GM19238 (cell line): Measurements from ENCODE around the gene HS3ST6.
"Not testable (repeated sequence)": the region's sequence is repeated elsewhere in the genome, so short reads cannot be mapped to it uniquely, and the experiment has no call there.

Experiments
- DNase-seq: peaks from one replicate; pipeline ENCODE4 v3.0.0; 2011; ENCODE audit warnings: low spot score; ENCODE audit not compliant: insufficient read length

Gene HS3ST6

DNA sequence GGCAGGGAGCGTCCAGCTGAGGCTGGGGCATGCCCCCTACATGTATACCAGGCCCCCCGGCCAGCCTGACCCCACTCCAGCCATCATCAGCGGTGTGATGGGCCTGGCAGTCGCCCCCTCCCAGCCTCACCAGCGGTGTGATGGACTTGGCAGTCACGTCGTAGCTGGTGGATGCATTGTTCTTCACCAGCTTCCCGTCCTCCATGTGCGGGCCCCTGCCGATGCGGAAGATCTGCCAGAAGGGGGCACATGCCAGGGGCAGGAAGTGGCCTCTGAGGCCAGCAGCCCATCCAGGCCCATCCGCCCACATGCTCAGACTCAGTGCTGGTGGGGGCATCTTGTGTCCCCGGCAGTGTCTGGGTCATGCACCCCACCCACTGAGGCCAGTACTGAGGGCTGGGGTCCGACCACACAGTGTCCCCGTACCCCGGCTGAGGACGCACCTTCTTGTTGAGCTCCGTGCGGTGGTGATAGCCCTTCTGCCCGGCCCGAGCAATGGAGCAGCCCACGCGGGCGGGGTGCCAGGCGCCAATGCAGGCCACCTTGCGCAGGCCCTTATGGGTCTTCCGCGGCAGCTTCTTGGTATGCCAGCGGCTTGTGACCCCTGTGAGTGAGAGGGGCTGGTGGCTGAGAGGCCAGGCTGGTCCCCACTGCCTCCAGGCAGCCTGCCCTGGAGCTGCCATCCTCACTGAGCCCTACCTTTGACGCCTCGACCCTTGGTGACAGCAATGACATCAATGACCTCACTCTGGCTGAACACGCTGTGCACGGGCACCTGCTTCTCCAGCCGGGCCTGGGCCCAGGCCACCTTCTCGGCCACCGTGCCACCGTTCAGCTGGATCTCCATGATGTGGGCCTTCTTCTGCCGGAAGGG, 28.5 kb upstream of the HS3ST6 start:
- no peak for DNase-seq

- DNase-seq, result no peak
Observed at GRCh38 chr16:1945559-1946391, 27.6 kb upstream of the HS3ST6 start.

- no peak for DNase-seq
Observed at GRCh38 chr16:1944612-1945199, 26.5 kb upstream of the HS3ST6 start.

DNA sequence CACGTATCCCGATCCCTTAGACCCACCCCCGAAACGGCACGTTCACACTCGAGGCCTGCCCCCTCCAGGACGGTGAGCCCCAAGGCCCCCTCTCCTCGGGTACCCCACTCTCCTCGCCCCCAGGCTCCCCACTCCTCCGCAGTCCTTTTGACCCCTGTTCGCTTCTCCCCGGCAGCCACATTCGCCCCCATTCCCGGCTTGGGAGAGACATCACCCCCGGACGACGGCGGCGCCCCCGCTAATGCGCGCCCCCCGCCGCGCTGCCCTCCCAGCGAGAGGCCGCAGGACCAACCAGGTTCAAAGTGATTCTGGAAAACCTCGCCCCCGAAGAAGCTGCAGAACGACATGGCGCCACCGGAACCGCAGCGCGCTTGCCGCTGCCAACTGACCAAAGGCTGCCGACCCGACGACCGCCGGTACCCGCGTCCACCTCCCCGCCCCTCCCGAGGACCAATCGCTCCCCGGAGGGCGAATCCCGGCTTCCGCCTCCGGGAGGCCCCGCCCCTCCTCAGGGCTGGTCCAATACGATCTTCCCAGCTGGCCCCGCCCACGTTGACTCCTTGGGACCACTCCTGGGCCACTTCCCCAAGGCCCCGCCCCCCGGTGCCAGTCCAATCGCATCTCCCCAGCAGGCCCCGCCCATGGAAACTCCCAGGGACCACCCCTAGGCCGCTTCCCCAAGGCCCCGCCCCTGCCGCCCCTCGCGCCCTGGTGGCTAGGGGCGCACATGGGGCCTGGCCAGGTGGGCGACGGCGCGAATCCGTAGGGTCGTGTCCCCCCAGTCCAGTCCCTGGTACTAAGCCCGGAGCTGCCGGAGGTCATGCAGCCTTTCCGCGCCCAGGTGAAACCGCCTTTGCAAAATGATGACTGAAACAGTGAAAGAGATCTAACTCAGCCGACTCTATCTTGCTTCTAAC, 24.9 kb upstream of the HS3ST6 start, which contains the start of gene MSRB1:
Gene MSRB1, minus strand, starts transcription at position 390 of the 917 bp plus-strand sequence. Its CDS starts 43 bp downstream, at position 347.
- peak; percentile 100 for DNase-seq

DNA sequence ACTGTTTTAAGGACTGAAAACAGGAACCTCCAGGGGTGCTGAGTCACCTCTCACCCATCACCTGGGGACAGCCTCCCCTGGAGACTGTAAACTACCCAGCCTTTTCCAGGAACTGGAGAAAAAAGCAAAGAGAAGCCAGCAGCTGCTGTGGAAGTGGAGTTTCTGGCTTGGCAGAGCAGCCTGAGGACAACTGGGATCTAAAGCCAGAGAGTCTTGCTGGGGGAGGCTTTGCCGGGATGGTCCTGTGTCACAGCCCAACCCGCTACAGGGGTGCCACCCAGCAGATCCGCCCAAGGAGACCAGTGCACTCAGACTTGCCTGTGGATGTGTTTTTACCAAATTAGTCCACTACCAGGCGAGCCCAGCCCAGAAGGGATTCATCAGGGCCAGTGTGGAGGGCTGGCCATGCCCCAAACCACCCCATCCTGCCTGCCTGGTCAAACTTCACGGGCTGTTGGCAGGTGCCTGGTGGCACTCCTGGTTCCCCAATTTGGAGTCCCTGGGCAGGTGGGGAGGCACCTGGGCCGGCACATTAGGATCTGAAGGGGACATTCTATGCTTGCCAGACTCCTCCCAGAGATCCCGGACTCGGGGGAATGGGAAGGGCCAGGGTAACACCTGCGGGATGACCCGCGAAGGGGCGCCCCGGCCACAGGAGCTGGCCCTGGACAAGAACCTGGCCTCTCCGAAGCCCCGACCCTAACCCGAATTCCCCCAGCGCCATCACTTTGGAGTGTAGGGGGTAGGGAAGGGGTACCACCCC, 24.0 kb upstream of the HS3ST6 start:
- DNase-seq, result no peak

GRCh38 chr16:1941162-1942046, 23.2 kb upstream of the HS3ST6 start:
- no peak for DNase-seq

DNA sequence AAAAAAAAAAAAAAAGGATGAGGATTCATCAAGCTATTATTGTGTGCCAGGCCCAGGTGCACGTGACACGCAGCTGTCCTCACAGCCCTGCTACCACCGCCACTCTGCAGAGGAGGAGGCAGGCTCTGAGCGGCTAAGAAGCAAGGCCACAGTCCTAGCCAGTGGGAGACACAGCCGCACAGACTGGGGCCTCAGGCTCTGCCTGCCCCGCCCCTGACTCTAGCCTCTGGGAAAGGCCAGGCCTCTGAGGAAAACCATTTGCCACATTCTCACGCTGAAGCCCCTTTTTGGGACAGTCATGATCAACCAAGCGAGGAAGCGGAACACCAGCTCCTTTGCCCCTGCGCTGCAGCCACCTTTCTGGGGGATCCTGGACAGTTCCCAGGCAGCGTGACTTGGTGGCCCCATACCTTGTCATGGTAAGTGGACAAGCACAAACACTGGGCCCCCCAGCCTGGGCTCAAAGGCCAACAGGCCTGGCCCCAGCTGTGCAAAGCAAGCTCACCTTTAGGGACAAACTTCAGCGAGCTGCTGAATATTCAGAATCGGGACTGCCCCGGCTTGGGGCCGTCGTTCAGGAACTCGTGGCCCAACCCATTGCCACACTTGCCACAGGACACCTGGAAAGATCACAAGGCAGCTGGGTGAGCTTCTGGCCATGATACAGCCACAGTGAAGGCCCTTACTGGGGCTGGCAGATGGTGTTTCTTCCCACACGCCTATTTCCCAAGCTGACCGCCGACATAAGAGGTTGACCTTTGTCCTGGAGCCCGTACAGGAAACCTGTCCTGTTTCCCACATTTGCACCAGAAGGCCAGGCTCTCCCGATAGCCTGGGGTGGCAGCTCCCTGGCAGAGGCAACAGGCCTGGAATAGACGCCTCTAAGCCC, 22.3 kb upstream of the HS3ST6 start:
- no peak for DNase-seq

DNA sequence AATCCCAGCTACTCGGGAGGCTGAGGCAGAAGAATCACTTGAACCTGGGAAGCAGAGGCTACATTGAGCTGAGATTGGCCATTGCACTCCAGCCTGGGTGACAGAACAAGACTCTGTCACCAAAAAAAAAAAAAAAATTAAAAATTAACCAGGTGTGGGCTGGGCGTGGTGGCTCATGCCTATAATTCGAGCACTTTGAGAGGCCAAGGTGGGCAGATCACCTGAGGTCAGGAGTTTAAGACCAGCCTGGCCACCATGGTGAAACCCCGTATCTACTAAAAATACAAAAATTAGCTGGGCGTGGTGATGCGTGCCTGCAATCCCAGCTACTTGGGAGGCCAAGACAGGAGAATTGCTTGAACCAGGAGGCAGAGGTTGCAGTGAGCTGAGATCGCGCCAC, 21.6 kb upstream of the HS3ST6 start:
- not testable (repeated sequence) for DNase-seq

GRCh38 chr16:1938910-1939309, 20.7 kb upstream of the HS3ST6 start:
- no peak for DNase-seq

GRCh38 chr16:1938316-1938715, 20.1 kb upstream of the HS3ST6 start:
- DNase-seq, result no peak

DNA sequence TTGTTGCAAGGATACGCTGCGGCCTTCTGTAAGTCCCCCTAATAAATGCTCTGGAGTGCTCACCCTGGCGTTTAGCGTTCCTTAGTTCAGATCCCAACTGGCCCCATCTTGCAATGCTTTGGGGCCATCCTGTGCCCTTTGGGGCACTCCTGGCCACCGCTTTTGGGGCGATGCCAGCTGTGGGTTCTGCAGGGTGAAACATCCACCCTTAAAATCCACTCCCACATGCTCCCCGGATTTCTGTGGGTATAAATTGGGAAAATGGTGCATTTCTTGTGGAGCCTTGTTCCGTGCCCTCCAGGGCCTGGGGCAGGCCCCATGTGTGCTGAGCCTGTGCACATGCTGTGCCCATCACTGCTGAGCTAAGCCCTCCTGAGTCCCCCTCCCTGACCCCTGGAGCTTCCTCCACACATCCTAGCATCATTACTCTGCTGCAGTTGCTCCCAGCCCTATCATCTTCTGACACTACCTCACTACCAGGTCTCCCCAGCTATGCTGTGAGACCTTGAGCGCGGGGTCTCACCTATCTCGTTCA, 18.8 kb upstream of the HS3ST6 start:
- no peak for DNase-seq

DNA sequence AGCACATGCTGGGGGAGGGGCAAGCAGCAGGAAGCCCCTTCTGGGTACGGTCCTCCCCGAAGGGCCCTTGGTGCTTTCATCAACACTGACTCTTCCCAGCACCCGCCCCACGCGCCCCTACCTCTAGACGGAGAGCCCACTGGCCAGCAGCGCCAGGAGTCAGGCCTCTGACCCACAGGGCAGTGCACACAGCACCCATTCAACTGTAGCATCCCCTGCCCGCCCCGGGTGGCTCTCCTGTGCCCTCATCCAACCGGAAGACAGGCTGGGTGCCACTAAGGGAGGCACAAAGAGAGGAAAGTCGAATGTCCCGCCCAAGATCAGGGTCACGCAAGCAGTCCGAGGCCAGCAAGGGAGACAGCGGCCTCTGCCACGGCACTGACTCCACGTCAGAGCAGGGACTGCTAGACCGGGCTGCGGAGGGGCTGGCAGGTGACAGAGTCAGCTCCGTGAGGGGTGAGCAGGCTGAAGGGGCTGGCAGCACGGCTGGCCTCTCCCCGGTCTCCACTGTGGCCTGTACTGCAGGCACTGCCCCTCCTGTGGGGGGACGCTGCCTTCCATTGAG, 15.0 kb upstream of the HS3ST6 start:
- no peak for DNase-seq

GRCh38 chr16:1932050-1933028, 14.1 kb upstream of the HS3ST6 start:
- DNase-seq, result no peak

GRCh38 chr16:1930338-1930720, 12.1 kb upstream of the HS3ST6 start:
- DNase-seq, result no peak

GRCh38 chr16:1929578-1930337, 11.5 kb upstream of the HS3ST6 start:
- DNase-seq, result peak; percentile 97

- no peak for DNase-seq
Observed at GRCh38 chr16:1929105-1929504, 10.9 kb upstream of the HS3ST6 start.
